ENCODE results near the gene TLE4.
A peak's percentile ranks its signal among the peaks of the same experiment; 100 is the strongest.
"Not testable (repeated sequence)": the region's sequence is repeated elsewhere in the genome, so short reads cannot be mapped to it uniquely, and the experiment has no call there.

TLE4 gene

GRCh38 chr9:79745752-79746336 is 174.1 kb downstream of the TLE4 start:
- TF ChIP-seq CTCF (conservative IDR thresholded peaks at IDR 0.05) (no peak), ZFX (IDR thresholded peaks at IDR 0.05) (no peak)
- no peak overlapping the region for H3K27ac ChIP-seq

- H3K27ac ChIP-seq: not testable (repeated sequence)
These were observed 180.2 kb downstream of the TLE4 start for GRCh38 chr9:79751895-79752466.

GRCh38 chr9:79756414-79756813 is 184.6 kb downstream of the TLE4 start:
- H3K27ac ChIP-seq: no peak overlapping the region
- TF ChIP-seq ZFX (IDR thresholded peaks at IDR 0.05) (no peak), CTCF (conservative IDR thresholded peaks at IDR 0.05) (no peak)

- no peak for TF ChIP-seq CTCF (conservative IDR thresholded peaks at IDR 0.05)
- no peak for TF ChIP-seq ZFX (IDR thresholded peaks at IDR 0.05)
These were observed 185.3 kb downstream of the TLE4 start for GRCh38 chr9:79757074-79757473.

GRCh38 chr9:79757881-79758669 is 186.3 kb downstream of the TLE4 start:
- no peak overlapping the region for H3K27ac ChIP-seq
- no peak for TF ChIP-seq ZFX (IDR thresholded peaks at IDR 0.05)
- TF ChIP-seq CTCF (conservative IDR thresholded peaks at IDR 0.05): peak; percentile 73

More at GRCh38 chr9:79757074-79757473, 185.3 kb downstream of the TLE4 start:
- no peak overlapping the region for H3K27ac ChIP-seq

- no peak overlapping the region for H3K27ac ChIP-seq
- TF ChIP-seq CTCF (conservative IDR thresholded peaks at IDR 0.05): no peak
- no peak for TF ChIP-seq ZFX (IDR thresholded peaks at IDR 0.05)
These were observed 187.7 kb downstream of the TLE4 start for GRCh38 chr9:79759460-79759859.

- H3K27ac ChIP-seq: no peak overlapping the region
- TF ChIP-seq ZFX (IDR thresholded peaks at IDR 0.05): no peak
- no peak for TF ChIP-seq CTCF (conservative IDR thresholded peaks at IDR 0.05)
These were observed 190.3 kb downstream of the TLE4 start for GRCh38 chr9:79762070-79762469.

Measured in C4-2B (cell line).